Ishikawa (cell line): ENCODE results near the gene ELOVL2.

Source experiments
- CEBPB ChIP-seq: IDR thresholded peaks from 2 replicates; pipeline ENCODE4 v1.6.1; 2012
- CREB1 ChIP-seq: IDR thresholded peaks from 2 replicates; pipeline ENCODE4 v1.6.1; 2012; ENCODE audit warnings: low read depth
- EGR1 ChIP-seq: IDR thresholded peaks from 2 replicates; pipeline ENCODE4 v1.6.1; 2012
- EP300 ChIP-seq: IDR thresholded peaks from 2 replicates; pipeline ENCODE4 v1.6.1; 2012; ENCODE audit warnings: borderline replicate concordance
- FOXM1 ChIP-seq: IDR thresholded peaks from 2 replicates; pipeline ENCODE4 v1.6.1; 2012; ENCODE audit warnings: low read depth, borderline replicate concordance
- NFIC ChIP-seq: IDR thresholded peaks from 2 replicates; pipeline ENCODE4 v1.6.1; 2012
- RAD21 ChIP-seq: IDR thresholded peaks from 2 replicates; pipeline ENCODE4 v1.6.1; 2012; ENCODE audit warnings: low read depth
- TAF1 ChIP-seq: IDR thresholded peaks from 2 replicates; pipeline ENCODE4 v1.6.1; 2012; ENCODE audit warnings: low read depth, mild to moderate bottlenecking
- TCF12 ChIP-seq: IDR thresholded peaks from 2 replicates; pipeline ENCODE4 v1.6.1; 2012; ENCODE audit warnings: low read depth
- TEAD4 ChIP-seq: IDR thresholded peaks from 2 replicates; pipeline ENCODE4 v1.6.1; 2012
- YY1 ChIP-seq: IDR thresholded peaks from 2 replicates; pipeline ENCODE4 v1.6.1; 2012; ENCODE audit warnings: low read depth
- ZBTB7A ChIP-seq: IDR thresholded peaks from 2 replicates; pipeline ENCODE4 v1.6.1; 2012; ENCODE audit warnings: low read depth
- TF ChIP-seq, protein P1 (sequence below): IDR thresholded peaks from 2 replicates; pipeline ENCODE4 v1.6.1; 2012; ENCODE audit warnings: low read depth, mild to moderate bottlenecking
- TF ChIP-seq, protein P2 (sequence below): IDR thresholded peaks from 2 replicates; pipeline ENCODE4 v1.6.1; 2012
- TF ChIP-seq, protein P3 (sequence below): IDR thresholded peaks from 2 replicates; pipeline ENCODE4 v1.6.1; 2012

The ELOVL2 gene, protein sequence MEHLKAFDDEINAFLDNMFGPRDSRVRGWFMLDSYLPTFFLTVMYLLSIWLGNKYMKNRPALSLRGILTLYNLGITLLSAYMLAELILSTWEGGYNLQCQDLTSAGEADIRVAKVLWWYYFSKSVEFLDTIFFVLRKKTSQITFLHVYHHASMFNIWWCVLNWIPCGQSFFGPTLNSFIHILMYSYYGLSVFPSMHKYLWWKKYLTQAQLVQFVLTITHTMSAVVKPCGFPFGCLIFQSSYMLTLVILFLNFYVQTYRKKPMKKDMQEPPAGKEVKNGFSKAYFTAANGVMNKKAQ

DNA sequence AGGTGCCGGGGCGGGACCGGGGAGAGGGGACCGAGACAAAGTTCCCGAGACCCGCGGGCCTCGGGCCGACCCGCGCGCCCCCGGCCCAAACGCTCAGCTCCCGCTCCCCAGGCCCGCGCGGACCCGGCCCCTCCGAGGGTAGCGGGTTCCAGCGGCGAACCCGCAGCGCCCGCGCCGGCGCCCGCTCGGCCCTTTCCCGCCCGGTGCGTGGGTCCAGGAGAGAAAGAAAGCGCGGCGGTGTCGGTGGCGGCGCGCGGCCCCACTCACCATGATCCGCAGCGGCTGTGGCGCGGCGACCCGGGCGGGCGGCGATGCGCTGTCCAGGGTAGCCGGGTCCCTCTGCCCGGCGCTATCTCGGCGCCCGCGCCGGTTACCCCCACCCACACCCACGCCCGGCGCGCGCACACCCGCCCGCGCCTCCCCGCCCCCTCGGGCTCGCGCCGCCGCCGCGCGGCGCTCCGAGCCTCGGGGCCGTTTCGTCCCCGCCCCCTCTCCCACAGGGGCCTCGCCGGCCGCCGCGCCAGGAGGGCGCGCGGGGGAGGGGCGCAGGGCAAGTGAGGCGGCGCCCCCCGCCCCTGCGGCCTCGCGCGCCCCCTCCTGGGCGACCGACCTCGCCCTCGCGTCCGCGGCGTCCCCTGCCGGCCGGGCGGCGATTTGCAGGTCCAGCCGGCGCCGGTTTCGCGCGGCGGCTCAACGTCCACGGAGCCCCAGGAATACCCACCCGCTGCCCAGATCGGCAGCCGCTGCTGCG lies at the start of gene ELOVL2:
ELOVL2 (minus strand) TSS at position 345 of the 751 bp plus-strand sequence; CDS start at position 270, 75 bp downstream.
- TF ChIP-seq, protein P1, sequence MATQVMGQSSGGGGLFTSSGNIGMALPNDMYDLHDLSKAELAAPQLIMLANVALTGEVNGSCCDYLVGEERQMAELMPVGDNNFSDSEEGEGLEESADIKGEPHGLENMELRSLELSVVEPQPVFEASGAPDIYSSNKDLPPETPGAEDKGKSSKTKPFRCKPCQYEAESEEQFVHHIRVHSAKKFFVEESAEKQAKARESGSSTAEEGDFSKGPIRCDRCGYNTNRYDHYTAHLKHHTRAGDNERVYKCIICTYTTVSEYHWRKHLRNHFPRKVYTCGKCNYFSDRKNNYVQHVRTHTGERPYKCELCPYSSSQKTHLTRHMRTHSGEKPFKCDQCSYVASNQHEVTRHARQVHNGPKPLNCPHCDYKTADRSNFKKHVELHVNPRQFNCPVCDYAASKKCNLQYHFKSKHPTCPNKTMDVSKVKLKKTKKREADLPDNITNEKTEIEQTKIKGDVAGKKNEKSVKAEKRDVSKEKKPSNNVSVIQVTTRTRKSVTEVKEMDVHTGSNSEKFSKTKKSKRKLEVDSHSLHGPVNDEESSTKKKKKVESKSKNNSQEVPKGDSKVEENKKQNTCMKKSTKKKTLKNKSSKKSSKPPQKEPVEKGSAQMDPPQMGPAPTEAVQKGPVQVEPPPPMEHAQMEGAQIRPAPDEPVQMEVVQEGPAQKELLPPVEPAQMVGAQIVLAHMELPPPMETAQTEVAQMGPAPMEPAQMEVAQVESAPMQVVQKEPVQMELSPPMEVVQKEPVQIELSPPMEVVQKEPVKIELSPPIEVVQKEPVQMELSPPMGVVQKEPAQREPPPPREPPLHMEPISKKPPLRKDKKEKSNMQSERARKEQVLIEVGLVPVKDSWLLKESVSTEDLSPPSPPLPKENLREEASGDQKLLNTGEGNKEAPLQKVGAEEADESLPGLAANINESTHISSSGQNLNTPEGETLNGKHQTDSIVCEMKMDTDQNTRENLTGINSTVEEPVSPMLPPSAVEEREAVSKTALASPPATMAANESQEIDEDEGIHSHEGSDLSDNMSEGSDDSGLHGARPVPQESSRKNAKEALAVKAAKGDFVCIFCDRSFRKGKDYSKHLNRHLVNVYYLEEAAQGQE, result peak; percentile 81
- TF ChIP-seq CEBPB, result no peak
- TF ChIP-seq TCF12, result no peak
- TF ChIP-seq TEAD4, result no peak
- TF ChIP-seq CREB1, result no peak
- TF ChIP-seq NFIC, result no peak
- TF ChIP-seq, protein P2, sequence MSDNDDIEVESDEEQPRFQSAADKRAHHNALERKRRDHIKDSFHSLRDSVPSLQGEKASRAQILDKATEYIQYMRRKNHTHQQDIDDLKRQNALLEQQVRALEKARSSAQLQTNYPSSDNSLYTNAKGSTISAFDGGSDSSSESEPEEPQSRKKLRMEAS, result 0 out of 2 replicates have a peak, but pooled peaks have one; percentile 10
- TF ChIP-seq YY1, result no peak
- peak; percentile 66 for TF ChIP-seq EGR1
- no peak for TF ChIP-seq TAF1
- TF ChIP-seq RAD21, result peak; percentile 51; the same call in 1 of the 2 replicates
- TF ChIP-seq, protein P3, sequence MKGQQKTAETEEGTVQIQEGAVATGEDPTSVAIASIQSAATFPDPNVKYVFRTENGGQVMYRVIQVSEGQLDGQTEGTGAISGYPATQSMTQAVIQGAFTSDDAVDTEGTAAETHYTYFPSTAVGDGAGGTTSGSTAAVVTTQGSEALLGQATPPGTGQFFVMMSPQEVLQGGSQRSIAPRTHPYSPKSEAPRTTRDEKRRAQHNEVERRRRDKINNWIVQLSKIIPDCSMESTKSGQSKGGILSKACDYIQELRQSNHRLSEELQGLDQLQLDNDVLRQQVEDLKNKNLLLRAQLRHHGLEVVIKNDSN, result no peak
- no peak for TF ChIP-seq ZBTB7A
- TF ChIP-seq FOXM1, result no peak
- TF ChIP-seq EP300, result no peak

DNA sequence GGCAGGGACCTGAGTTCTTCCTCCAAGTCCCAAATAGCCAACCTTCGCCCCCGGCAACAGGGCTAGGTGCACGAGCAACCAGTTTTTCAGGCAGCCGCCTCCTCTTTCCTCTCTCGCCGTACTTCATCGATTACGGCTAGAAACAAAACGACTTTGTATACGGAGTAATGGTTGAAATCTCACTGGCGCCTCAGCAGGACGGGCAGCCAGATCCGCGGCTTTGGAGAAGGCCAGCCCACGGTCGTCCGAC lies 49.2 kb upstream of the ELOVL2 start:
- TF ChIP-seq EP300, result no peak

DNA sequence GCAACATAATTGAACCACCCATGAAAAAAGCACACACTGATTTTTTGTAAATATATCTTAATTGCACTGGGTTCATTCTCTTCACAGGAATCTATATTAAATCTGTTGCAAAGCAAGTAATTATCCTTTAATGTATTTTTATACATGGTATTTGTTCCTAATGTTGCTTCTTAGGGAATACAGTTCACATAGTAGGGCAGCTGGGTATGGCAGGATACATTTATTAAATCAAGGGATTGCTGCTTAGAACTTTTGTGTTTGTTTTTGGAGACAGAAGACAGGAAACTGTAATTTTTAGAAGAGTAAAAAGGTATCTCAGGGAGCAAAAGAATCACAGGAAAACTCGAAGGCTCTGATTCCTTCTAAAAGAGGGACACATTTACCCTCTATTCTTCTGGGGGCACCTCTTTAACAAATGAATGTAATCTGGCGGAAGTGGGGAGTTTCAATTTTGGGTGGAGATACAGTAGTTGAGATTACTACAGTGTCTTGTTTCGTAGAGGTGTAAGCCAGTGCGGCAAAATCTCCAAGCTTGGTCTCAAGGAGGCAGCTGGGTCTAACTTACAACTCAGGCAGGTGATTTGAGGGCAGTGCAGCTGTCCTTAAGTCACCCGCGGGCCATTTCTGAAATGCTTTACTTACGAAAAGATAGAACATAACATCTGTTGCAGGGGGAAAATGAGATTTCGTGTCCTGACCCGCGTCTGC lies 48.7 kb upstream of the ELOVL2 start:
- TF ChIP-seq TCF12 (no peak), CREB1 (no peak), TAF1 (no peak), NFIC (no peak)
- TF ChIP-seq, protein P2, result no peak

DNA sequence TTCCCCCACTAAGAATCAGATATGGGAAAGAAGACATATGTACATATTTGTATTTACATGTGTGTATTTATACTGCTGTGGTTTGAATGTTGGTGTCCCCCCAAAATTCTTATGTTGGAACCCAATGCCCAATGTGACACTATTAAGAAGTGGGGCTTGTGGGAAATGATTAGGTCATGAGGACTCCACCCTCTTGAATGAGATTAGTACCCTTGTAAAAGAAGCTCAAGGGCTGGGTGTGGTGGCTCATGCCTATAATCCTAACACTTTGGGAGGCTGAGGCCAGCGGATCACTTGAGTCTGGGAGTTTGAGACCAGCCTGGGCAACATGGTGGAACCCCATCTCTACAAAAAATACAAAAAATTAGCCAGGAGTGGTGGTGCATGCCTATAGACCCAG lies 45.6 kb upstream of the ELOVL2 start:
- TF ChIP-seq TAF1 (no peak), CEBPB (no peak), NFIC (no peak), EP300 (no peak), TCF12 (no peak), EGR1 (no peak), CREB1 (no peak), FOXM1 (no peak), TEAD4 (no peak), RAD21 (no peak), YY1 (no peak), ZBTB7A (no peak)
- TF ChIP-seq, protein P2, result no peak
- TF ChIP-seq, protein P1, result no peak
- TF ChIP-seq, protein P3, result no peak

DNA sequence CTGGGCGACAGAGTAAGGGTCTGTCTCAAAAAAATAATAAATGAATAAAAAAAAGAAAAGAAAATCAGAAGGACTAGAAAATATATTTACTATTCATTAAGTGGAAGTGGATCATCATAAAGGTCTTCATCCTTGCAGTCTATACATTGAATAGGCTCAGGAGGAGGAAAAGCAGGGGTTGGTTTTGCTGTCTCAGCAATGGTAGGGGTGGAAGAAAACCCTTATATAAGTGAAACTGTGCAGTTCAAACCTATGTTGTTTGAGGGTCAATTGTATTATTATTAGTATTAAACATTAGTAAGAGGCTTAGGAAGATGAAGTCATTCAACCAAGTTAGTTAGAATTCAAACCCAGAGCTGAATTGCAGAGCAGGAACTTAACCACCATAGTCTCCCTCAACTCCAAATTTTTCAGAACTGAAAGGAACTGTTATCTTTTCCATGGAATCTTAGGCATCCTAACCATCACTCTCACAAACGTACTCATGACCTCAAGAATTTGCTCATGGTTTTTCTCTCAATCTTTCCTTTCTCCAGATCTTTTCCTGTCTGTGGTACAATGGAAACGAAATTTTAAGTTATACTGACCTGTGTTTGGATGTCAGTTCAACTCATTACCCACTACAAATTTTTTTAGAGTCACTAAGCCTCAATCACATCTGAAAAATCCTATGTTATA lies 41.8 kb upstream of the ELOVL2 start:
- TF ChIP-seq, protein P1, result no peak
- TF ChIP-seq YY1 (no peak), ZBTB7A (no peak), RAD21 (no peak), EGR1 (no peak), EP300 (no peak), CEBPB (no peak), TAF1 (no peak), FOXM1 (no peak), TCF12 (no peak), NFIC (no peak), CREB1 (no peak), TEAD4 (no peak)
- TF ChIP-seq, protein P3, result no peak
- TF ChIP-seq, protein P2, result no peak
